MCF 10A (cell line): ENCODE measurements around the gene SFTPD. TPM values are rescaled to one million over a fixed set of nuclear protein-coding genes. Genes with fewer than 3 reads are reported as not detected.

Experiments
- BruUV-seq: library from RNA; stranded (reverse); fragments of 400-500 nt; replicated peaks from 2 replicates; lab custom pipeline; 2021; lab: Mats Ljungman, UMichigan
- CTCF ChIA-PET: fragments of 300-600 bp; sonication (Branson Sonifier 250); formaldehyde crosslinking; extraction: SDS; loops from one replicate; lab custom pipeline; 2021; ENCODE audit warnings: antibody characterized with exemption, inconsistent platforms; lab: Yijun Ruan, JAX
- POLR2A ChIA-PET: fragments of 300-600, 350-650 bp; sonication (Branson Sonifier 250); formaldehyde crosslinking; extraction: SDS; loops from one replicate; lab custom pipeline; 2020; ENCODE audit warnings: antibody characterized with exemption, inconsistent platforms; lab: Yijun Ruan, JAX
- DNase-seq: peaks from one replicate; pipeline ENCODE4 v3.0.0-alpha.2; 2018; ENCODE audit not compliant: unreplicated experiment
- H3K27ac Mint-ChIP-seq: one replicate; pipeline ENCODE4 v1.8.0; 2022; ENCODE audit warnings: mild to moderate bottlenecking, low read depth, mixed read lengths; ENCODE audit not compliant: unreplicated experiment
- H3K27me3 Mint-ChIP-seq: one replicate; pipeline ENCODE4 v1.8.0; 2022; ENCODE audit warnings: mixed read lengths; ENCODE audit not compliant: insufficient read depth, unreplicated experiment
- H3K36me3 Mint-ChIP-seq: one replicate; pipeline ENCODE4 v1.8.0; 2022; ENCODE audit warnings: mild to moderate bottlenecking, moderate library complexity, mixed read lengths; ENCODE audit not compliant: insufficient read depth, unreplicated experiment
- H3K4me1 Mint-ChIP-seq: one replicate; pipeline ENCODE4 v1.8.0; 2022; ENCODE audit warnings: mixed read lengths; ENCODE audit not compliant: insufficient read depth, unreplicated experiment
- H3K4me3 Mint-ChIP-seq: one replicate; pipeline ENCODE4 v1.8.0; 2022; ENCODE audit warnings: mild to moderate bottlenecking, moderate library complexity, mixed read lengths; ENCODE audit not compliant: unreplicated experiment
- H3K9me3 Mint-ChIP-seq: one replicate; pipeline ENCODE4 v1.8.0; 2022; ENCODE audit warnings: mixed read lengths; ENCODE audit not compliant: unreplicated experiment
- CTCF ChIP-seq: fragments of 200-600 bp; IDR thresholded peaks from one replicate; pipeline ENCODE4 v1.8.0; 2022; ENCODE audit warnings: antibody characterized with exemption, mild to moderate bottlenecking; ENCODE audit not compliant: unreplicated experiment
- intact Hi-C: fragments of 100-400 bp; cut with micrococcal nuclease; formaldehyde crosslinking; loops from 2 replicates; pipeline ENCODE4 v1.14.1; 2022
- total RNA-seq: library from RNA; stranded (reverse); gene quantifications from 2 replicates; pipeline ENCODE4 v1.2.3, GENCODE V29; 2022

The SFTPD gene
- total RNA-seq, 1 experiment from 2014 or later: 0.23 TPM

GRCh38 chr10:79947787-79948424 is 999 bp downstream of the SFTPD start:
- H3K9me3 Mint-ChIP-seq: no peaks in the 10 kb centered on the region
- H3K4me3 Mint-ChIP-seq: no peak overlapping the region
- no peak for DNase-seq
- CTCF ChIA-PET: interaction anchor here (0.9 to 1.9 kb wide), 3 partner anchors 17 to 99 kb away, joined by 3 to 12 read pairs (median 4); no protein-coding TSS in a partner anchor
- POLR2A ChIA-PET: interaction anchor here (0.6 to 2.2 kb wide), 5 partner anchors 14 to 1490 kb away, joined by 3 to 9 read pairs (median 5); no protein-coding TSS in a partner anchor
- TF ChIP-seq CTCF: no peak
- intact Hi-C loops: no loop called here
- H3K36me3 Mint-ChIP-seq: no peaks in the 10 kb centered on the region
- peaks cover 14% of the 10 kb centered on the region for H3K4me1 Mint-ChIP-seq
- H3K27me3 Mint-ChIP-seq: peaks cover 18% of the 10 kb centered on the region
- no TSS peak for BruUV-seq
- H3K27ac Mint-ChIP-seq: no peak overlapping the region

GRCh38 chr10:79947083-79947415 is 1.9 kb downstream of the SFTPD start:
- no TSS peak for BruUV-seq
- ChIA-PET CTCF (interaction anchor here (0.9 kb wide), 1 partner anchor 32 kb away, joined by 3 read pairs; no protein-coding TSS in a partner anchor), POLR2A (interaction anchor here (0.6 kb wide), 1 partner anchor 65 kb away, joined by 3 read pairs; no protein-coding TSS in a partner anchor)
- Mint-ChIP-seq H3K4me3 (no peak overlapping the region), H3K27me3 (peaks cover 19% of the 10 kb centered on the region), H3K9me3 (no peaks in the 10 kb centered on the region), H3K36me3 (no peaks in the 10 kb centered on the region), H3K27ac (no peak overlapping the region), H3K4me1 (peaks cover 14% of the 10 kb centered on the region)
- TF ChIP-seq CTCF: no peak
- peak; percentile 18 for DNase-seq
- intact Hi-C loops: no loop called here

GRCh38 chr10:79946271-79947082 is 2.4 kb downstream of the SFTPD start:
- Mint-ChIP-seq H3K4me3 (no peak overlapping the region), H3K36me3 (no peaks in the 10 kb centered on the region), H3K9me3 (no peaks in the 10 kb centered on the region), H3K27ac (no peak overlapping the region), H3K4me1 (peaks cover 14% of the 10 kb centered on the region), H3K27me3 (peaks cover 24% of the 10 kb centered on the region)
- no peak for DNase-seq
- intact Hi-C loops: no loop called here
- ChIA-PET POLR2A (interaction anchor here (0.6 kb wide), 1 partner anchor 65 kb away, joined by 3 read pairs; no protein-coding TSS in a partner anchor), CTCF (no interaction called here)
- no TSS peak for BruUV-seq
- no peak for TF ChIP-seq CTCF
